Activated CD8-positive, alpha-beta memory T cell treated with anti-CD3 and anti-CD28 coated beads, Interleukin-2, amount 50 U/mL, for 1 hour (primary cell): ENCODE results near the gene SKIL.

ENCODE experiments used
- DNase-seq: peaks from one replicate; pipeline ENCODE4 v3.0.0-alpha.2; 2020; ENCODE audit errors: extremely low read depth

The SKIL gene

GRCh38 chr3:170350515-170351413 is 6.8 kb upstream of the SKIL start:
- DNase-seq, result no peak

DNA sequence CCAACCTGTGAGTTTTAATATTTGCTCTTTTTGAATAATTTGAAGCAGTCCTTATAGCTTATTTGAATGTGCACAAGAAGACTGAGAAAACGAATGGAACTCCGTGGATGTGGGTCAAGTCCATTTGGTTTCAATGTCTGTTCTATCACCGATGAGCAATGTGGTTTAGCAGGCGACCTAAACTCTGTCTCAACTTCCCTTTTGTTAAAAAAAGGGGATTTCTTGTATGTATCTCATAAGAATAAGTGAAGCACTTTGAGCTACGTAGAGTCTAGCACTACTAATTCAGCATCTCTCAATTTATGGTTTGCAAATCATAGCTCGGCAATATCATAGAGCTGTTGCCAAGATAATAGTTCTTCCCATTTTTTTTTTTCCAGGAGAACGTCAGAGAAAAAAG is 4.6 kb upstream of the SKIL start:
- no peak for DNase-seq

GRCh38 chr3:170353485-170353884 is 4.0 kb upstream of the SKIL start:
- DNase-seq, result no peak

DNA sequence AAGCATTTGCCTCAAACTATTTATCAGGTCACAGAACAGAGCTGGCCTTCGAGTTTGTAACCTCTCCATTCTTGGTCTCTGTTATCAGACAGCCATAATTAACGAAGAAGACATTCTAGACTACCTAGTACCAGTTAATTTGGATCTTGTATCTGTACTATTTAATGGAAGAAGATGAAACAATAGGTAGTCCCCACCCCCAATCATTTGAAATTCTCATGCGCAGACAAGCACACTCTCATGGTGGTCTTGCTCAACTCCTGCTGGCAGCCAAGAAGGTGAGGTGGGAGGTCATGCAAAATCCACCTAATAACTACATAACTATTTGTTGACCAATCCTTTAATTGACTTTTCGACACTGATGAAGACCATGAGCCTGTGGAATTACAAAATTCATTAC is 2.8 kb upstream of the SKIL start:
- no peak for DNase-seq

DNA sequence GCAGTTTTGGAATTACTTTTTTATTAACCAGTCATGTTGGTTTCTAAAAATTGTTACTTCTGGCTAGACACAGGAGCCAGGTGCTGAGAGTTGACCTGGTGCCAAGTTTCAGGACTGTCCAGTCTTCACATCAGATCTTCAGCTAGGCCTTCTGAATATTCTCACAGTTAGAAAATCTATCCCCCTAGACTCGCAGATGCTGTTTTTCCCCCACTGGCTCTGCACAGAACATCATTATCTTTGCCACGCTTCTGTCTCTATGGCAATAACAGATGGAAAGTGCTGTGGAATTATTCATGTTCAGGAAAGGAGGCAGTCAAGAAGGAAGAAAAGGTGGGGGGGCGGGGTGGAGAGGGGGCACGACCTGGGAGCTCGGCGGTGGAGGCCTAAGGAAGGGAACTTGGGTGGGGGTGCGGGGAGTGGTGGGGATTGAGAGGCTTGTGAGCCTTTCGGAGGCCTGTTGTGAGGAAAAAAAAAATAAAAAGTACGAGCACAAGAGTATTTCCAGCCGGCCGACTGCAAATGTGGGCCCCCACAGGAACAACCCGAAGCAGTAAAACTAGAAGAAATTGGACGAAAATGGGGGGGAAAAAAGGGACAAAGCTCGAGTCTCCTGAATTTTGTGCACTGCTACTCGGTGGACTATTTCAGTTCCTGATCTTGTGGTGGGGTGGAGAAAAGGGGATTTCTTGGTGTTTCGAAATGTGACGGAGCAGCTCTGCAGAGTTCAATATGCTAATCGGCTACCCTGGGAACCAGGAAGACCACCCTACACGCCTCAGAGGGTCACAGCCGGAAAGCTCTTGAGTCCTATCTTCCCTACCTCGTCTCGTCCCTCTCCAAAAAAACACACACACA is 1.5 kb upstream of the SKIL start:
- peak; percentile 19 for DNase-seq

- DNase-seq, result peak; percentile 10
Measured at GRCh38 chr3:170356596-170357175, 829 bp upstream of the SKIL start.

DNA sequence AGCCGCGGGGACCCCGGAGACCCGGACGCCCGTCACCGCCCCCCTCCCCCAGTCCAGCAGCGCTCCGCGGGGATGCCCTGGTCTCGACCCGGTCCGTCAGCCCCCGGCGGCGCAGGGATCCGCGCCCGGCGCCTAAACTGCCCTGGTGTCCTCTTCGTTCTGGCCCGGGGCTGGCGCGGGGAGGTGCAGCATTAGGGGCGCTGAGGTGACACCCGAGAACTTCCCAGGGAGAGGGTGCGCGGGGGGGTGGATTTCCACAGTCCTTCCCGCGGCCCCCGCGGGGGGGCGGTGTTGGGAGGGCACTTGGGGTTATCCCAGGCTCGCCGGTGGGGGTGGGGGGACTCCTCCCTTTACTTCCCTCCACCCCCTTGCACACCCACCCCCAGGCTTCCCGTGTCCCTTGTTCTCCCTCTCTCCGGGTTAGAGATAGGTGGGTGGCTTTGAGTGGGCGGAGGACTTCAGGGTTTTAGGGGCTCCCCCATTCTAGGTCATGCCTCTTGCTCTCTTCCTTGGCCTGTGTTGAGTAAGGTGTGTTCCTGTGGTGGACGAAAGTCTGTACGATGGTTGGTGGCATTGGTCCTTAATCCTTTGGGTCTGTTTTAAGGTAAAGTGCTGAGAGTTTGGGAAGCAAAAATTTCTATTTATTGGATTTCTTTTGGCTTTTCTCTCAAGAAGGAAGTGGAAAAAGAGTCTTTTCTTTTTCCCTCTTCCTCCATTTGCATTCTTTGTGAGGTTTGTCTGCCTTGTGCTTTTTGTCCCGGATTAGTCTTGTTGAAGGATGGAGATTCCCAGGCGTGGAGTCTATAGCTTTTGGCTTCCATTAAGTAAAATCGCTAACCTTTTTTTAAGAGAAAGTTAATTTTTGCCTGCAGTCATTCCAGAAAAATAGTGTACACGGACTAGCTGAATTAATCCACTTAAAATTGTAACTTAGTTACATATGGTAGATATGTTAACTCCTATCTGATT is 811 bp downstream of the SKIL start:
- peak; percentile 58 for DNase-seq

DNA sequence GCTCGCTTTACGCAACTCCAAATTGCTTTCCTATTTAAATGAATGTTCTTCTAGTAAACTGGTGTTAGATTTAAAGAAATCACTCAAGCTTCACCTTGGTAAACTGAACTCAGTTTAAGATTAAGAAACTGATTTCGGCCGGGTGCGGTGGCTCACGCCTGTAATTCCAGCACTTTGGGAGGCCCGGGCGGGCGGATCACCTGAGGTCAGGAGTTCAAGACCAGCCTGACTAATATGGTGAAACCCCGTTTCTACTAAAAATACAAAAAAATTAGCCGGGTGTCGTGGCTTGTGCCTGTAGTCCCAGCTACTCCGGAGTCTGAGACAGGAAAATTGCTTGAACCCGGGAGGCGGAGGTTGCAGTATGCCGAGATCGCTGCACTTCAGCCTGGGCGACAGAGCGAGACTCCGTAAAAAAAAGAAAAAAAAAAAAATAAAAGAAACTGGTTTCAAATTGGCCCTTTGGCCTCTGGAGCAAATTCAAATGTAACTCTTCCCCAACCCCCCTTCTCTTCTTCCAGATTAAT is 1.7 kb downstream of the SKIL start:
- no peak for DNase-seq

DNA sequence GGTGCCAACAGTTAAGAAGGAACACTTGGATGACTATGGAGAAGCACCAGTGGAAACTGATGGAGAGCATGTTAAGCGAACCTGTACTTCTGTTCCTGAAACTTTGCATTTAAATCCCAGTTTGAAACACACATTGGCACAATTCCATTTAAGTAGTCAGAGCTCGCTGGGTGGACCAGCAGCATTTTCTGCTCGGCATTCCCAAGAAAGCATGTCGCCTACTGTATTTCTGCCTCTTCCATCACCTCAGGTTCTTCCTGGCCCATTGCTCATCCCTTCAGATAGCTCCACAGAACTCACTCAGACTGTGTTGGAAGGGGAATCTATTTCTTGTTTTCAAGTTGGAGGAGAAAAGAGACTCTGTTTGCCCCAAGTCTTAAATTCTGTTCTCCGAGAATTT is 3.0 kb downstream of the SKIL start:
- DNase-seq, result no peak

DNA sequence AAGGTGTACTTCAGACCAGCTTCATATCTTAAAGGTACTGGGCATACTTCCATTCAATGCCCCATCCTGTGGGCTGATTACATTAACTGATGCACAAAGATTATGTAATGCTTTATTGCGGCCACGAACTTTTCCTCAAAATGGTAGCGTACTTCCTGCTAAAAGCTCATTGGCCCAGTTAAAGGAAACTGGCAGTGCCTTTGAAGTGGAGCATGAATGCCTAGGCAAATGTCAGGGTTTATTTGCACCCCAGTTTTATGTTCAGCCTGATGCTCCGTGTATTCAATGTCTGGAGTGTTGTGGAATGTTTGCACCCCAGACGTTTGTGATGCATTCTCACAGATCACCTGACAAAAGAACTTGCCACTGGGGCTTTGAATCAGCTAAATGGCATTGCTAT is 3.4 kb downstream of the SKIL start:
- no peak for DNase-seq

DNA sequence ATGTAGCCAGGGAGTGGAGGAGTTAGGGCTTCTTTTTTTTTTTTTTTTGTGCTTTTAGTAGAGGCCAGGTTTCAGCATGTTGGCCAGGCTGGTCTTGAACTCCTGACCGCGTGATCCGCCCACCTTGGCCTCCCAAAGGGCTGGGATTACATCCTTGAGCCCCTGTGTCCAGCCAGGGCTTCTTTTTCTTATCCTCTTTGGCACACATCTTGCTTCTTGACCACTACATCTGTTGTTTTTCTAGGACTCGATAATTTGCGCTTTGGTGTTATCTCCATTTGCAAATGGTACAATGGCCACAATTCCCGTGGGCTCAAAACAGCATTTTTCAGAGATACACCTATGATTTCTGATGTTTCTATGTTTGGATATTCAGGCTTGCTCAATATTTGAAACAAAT is 4.2 kb downstream of the SKIL start:
- DNase-seq, result no peak

DNA sequence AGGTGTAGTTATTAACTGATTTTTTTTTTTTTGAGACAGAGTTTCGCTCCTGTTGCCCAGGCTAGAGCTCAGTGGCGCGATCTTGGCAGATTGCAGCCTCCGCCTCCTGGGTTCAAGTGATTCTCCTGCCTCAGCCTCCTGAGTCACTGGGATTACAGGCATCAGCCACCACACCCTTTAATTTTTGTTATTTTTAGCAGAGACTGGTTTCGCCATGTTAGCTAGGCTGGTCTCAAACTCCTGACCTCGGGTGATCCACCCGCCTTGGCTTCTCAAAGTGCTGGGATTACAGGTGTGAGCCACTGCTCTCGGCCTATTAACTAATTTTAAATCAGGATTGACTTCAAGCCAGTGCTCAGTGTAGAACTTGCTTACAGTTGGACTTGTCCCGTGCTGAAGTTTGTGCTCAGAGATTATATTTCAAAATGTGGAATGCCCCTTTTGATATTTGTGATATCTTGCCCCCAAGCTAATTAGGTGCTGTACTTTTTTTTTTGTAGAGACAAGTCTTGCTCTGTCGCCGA is 6.0 kb downstream of the SKIL start:
- no peak for DNase-seq

DNA sequence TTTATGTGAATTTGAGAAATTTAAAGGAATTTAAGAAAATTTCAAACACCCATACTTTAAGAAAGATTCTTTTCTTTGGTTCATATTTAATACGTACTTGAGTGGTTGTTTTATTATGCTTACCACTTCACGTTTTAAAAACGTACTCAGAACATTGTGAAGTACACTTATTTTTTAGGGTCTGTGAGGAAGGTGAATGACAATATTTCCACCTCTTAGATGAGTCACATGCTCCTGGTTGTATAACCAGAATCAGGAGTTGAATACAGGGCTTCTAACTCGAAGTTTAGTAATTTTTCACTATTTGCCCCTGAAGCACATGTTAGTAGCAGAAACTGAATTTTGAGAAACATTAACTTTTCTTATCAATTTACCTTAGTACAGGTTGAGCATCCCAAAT is 7.5 kb downstream of the SKIL start:
- DNase-seq, result no peak

GRCh38 chr3:170367797-170368196 is 10.3 kb downstream of the SKIL start:
- no peak for DNase-seq

DNA sequence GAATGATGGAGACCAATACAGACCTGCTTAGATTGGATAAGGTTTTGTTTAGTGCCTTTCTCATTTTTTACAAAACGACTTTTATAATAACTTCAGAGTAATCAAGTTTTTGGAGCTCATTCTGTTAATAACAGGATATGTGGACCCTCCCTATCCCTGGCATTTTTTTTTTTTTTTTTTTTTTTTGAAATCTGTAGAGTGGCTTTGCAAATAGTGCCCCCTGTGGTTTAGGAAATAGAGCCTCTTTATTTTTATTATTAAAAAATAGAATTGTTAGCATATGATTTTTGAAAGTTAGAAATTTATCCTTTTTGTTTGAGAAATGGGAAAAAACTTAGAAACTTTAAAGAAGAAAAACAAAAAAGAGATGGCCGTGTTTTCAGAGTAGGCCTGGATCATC is 11.4 kb downstream of the SKIL start:
- no peak for DNase-seq

- DNase-seq, result no peak
Measured at GRCh38 chr3:170372190-170372879, 14.8 kb downstream of the SKIL start.

- DNase-seq, result no peak
Measured at GRCh38 chr3:170383567-170383966, 26.1 kb downstream of the SKIL start.

- no peak for DNase-seq
Measured at GRCh38 chr3:170386468-170386867, 29.0 kb downstream of the SKIL start.

GRCh38 chr3:170387950-170388349 is 30.4 kb downstream of the SKIL start:
- DNase-seq, result no peak

- no peak for DNase-seq
Measured at GRCh38 chr3:170391108-170391507, 33.6 kb downstream of the SKIL start.
